Measurements from ENCODE around the gene OSGIN1.
A peak's percentile ranks its signal among the peaks of the same experiment; 100 is the strongest.
"Not testable (repeated sequence)": the region's sequence is repeated elsewhere in the genome, so short reads cannot be mapped to it uniquely, and the experiment has no call there.

Gene OSGIN1

GRCh38 chr16:83942074-83942473 is 11.0 kb upstream of the OSGIN1 start:
- DNase-seq, result no peak

- DNase-seq, result no peak
Measured at GRCh38 chr16:83942815-83943515, 10.1 kb upstream of the OSGIN1 start.

GRCh38 chr16:83943516-83944050 is 9.5 kb upstream of the OSGIN1 start:
- no peak for DNase-seq

- no peak for DNase-seq
Measured at GRCh38 chr16:83945587-83945986, 7.5 kb upstream of the OSGIN1 start.

GRCh38 chr16:83946154-83946780 is 6.8 kb upstream of the OSGIN1 start:
- no peak for DNase-seq

- DNase-seq, result no peak
Measured at GRCh38 chr16:83946781-83947566, 6.1 kb upstream of the OSGIN1 start.

GRCh38 chr16:83947642-83948234 is 5.3 kb upstream of the OSGIN1 start:
- DNase-seq, result no peak

GRCh38 chr16:83948914-83949723 is 3.9 kb upstream of the OSGIN1 start:
- no peak for DNase-seq

- no peak for DNase-seq
Measured at GRCh38 chr16:83949724-83950001, 3.4 kb upstream of the OSGIN1 start.

GRCh38 chr16:83950862-83951399 is 2.1 kb upstream of the OSGIN1 start:
- DNase-seq, result not testable (repeated sequence)

- no peak for DNase-seq
Measured at GRCh38 chr16:83951544-83951943, 1.5 kb upstream of the OSGIN1 start.

- no peak for DNase-seq
Measured at GRCh38 chr16:83952587-83952939, 477 bp upstream of the OSGIN1 start.

- peak in 2 of 6 experiments; percentile 6 to 16 for DNase-seq
Measured at GRCh38 chr16:83953796-83954576, 946 bp downstream of the OSGIN1 start.

- DNase-seq, result no peak
Measured at GRCh38 chr16:83954577-83955016, 1.6 kb downstream of the OSGIN1 start.

GRCh38 chr16:83955218-83956130 is 2.4 kb downstream of the OSGIN1 start:
- no peak for DNase-seq

GRCh38 chr16:83956336-83957289 is 3.6 kb downstream of the OSGIN1 start:
- DNase-seq, result peak; percentile 11 to 55 (median 42)

GRCh38 chr16:83957296-83957855 is 4.3 kb downstream of the OSGIN1 start:
- DNase-seq, result no peak

GRCh38 chr16:83958137-83958845 is 5.3 kb downstream of the OSGIN1 start:
- no peak for DNase-seq

Measured in stimulated activated naive CD4-positive, alpha-beta T cell (primary cell).